NCI-H345 treated with DMSO at 0.1 percent for 48 hours (cell line): ENCODE data around the gene CCL23.
"Not testable (repeated sequence)": the region's sequence is repeated elsewhere in the genome, so short reads cannot be mapped to it uniquely, and the experiment has no call there.

Experiments
- DNase-seq: peaks from one replicate; lab custom pipeline; 2025; ENCODE audit not compliant: unreplicated experiment; lab: John Stamatoyannopoulos, UW

CCL23 gene

GRCh38 chr17:36004594-36005108 lies 13.1 kb downstream of the CCL23 start:
- no peak for DNase-seq

- no peak for DNase-seq
Measured at GRCh38 chr17:36002631-36003030, 15.1 kb downstream of the CCL23 start.

GRCh38 chr17:36001862-36002603 lies 15.7 kb downstream of the CCL23 start:
- no peak for DNase-seq

GRCh38 chr17:36001110-36001771 lies 16.5 kb downstream of the CCL23 start, which contains the start of gene CCL15:
CCL15 (minus strand) TSS chr17:36001553; CDS start chr17:36001492, 61 bp downstream.
- no peak for DNase-seq

- no peak for DNase-seq
Measured at GRCh38 chr17:36000732-36001109, 17.1 kb downstream of the CCL23 start.

GRCh38 chr17:35998756-35999155 lies 19.0 kb downstream of the CCL23 start:
- no peak for DNase-seq

- no peak for DNase-seq
Measured at GRCh38 chr17:35998018-35998545, 19.7 kb downstream of the CCL23 start.

DNA sequence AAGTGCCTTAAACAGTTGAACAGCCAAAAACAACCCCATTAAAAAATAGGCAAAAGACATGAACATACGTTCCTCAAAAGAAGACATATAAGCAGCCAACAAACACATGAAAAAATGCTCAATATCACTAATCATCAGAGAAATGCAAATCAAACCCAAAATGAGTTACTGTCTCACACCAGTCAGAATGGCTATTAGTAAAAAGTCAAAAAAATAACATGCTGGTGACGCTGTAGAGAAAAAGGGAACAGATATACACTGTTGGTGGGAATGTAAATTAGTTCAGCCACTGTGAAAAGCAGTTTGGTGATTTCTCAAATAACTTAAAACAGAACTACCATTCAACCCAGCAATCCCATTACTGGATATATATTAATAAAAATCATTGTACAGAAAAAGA lies 22.4 kb downstream of the CCL23 start:
- DNase-seq = not testable (repeated sequence)

DNA sequence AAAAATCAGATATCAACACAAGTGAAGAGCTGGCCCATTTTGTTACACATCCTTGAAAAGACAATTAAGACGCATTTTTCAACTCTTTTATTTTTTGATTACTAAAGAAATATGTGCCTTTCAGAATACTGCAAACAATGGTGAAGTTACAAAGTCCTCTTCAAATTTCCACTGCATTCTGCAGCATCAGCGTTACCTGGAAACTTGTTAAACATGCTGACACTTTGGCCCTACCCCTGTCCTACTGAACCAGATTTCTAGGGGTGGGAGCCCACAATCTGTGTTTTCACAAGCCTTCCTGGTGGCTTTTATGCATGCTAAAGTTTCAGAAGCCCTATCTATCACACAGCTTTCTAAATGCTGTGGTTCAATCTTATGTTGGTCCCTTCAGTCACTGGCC lies 26.7 kb downstream of the CCL23 start:
- no peak for DNase-seq

GRCh38 chr17:35988164-35988563 lies 29.6 kb downstream of the CCL23 start:
- DNase-seq = no peak

GRCh38 chr17:35986643-35987042 lies 31.1 kb downstream of the CCL23 start, which contains the start of gene CCL14:
CCL14 (minus strand) TSS chr17:35986729; CDS start chr17:35986649, 80 bp downstream.
- no peak for DNase-seq

- DNase-seq = no peak
Measured at GRCh38 chr17:35984140-35984539, 33.6 kb downstream of the CCL23 start.

DNA sequence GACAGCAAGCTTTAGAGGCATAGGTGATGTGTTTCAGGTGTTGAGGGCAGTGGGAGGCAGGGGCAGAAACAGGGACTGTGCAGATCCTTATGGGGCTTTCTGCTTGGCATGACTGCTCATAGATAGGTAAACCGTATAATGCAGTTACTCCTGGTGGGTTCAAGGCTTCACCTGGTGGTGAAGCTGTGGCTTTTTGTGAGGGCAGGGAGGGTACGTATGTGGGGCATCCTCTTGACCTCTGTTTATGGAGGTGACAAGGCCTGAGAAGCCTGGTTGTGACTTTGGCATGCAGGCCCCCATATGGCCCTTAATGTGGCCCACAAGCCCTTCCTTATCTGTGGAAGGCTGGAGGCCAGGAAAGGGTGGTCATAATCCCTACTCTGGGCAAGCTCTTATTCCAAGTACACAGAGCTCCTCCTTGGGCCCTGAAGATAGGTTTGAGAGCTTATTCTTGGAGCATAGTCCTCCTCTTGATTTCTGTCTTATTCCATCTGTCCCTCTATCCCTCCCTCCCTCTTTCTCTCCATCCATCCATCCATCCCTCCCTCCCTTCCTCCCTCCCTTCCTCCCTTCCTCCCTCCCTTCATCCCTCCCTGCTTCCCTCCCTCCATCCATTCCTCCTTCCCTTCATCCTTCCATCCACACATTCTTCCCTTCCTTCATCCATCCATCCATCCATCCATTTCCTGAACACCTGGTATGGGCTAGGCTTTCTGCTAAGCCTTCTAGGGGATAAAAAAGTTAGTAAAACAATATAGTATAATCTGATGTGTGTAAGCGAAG lies 35.2 kb downstream of the CCL23 start:
- no peak for DNase-seq

GRCh38 chr17:35981908-35982330 lies 35.9 kb downstream of the CCL23 start:
- no peak for DNase-seq

DNA sequence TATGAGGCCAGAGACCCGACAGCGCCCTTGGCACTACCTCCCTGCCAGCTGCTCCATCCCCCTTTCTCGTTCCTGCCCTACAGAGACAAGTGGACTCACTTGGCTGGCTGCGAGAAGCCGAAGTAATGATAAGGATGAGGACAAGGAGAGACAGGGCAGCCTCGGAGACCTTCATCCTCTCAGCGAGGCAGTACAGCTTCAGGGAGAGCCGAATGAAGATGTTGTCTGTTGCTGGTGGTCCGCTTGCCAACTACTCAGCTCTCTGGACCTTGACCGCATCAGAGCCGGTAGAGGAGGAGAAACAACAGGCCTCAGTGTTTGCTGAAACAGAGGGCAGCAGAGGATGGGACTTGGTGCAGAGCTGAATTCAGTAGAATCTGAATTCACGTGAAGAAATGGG lies 36.5 kb downstream of the CCL23 start, which contains the start of gene CCL16:
CCL16 (minus strand) TSS at position 252 of the 400 bp plus-strand sequence; CDS start at position 175, 77 bp downstream.
- DNase-seq = no peak

GRCh38 chr17:35978346-35978745 lies 39.4 kb downstream of the CCL23 start:
- no peak for DNase-seq

- DNase-seq = no peak
Measured at GRCh38 chr17:35977509-35977908, 40.3 kb downstream of the CCL23 start.

DNA sequence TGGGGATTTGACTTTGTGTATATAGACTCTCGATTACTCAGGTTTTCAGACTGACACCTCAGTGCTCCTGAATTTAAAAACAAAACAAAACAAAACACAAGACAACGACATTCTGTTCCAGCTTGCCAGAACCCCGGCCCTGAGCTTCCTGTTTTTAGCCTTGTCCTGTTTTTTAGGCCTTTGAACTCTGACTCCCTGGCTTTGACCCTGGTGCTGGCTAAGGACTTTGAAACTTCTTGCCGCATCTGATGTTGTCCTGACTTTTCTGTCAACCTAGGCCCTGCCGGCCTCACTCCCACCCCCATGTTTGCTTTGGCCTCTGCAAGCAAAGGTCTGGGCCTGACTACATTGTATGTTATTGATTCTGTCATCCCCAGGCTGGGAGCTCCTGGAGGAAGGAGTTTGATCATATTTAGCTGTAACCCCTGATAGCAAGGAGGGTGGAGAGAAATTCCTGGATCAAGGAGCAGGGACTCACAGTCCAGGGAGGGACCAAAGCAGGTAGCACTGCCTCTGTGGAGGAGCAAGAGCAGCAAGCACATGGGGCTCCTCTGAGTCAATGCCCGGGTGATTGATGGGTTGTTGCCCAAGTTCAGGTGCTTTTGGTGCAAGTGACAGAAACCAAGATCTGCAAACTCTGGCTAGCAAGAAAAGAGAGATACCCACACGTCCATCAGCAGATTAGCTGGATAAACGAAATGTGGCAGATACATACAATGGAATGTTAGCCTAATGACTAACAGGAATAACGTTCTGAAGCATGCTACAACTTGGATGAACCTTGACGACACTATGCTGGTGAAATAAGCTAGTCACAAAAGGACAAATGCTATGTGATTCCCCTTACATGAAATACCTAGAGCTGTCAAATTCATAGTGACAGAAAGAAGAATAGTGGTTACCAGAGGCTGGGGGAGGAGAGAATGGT lies 44.2 kb downstream of the CCL23 start:
- no peak for DNase-seq

- no peak for DNase-seq
Measured at GRCh38 chr17:35972945-35973332, 44.8 kb downstream of the CCL23 start.

DNA sequence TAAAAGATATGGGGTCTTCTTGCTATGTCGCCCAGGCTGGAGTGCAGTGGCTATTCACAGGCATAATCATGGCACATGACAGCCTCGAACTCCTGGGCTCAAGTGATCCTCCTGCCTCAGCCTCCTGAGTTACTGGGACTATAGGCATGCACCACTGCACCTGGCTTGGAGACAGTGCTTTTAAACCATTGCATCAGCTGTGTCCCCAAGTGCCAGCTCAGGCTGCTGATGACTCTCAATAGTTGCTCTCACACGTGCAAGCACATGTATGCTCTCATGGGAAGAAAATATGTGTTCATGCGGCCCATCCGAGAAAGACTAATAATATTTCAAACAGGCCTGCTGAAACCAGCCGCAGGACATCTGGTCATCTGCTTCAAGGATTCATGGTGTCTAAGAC lies 45.2 kb downstream of the CCL23 start:
- no peak for DNase-seq
